ENCODE data around the gene CRIM1.

The CRIM1 gene

GRCh38 chr2:36404318-36404717, 48.7 kb downstream of the CRIM1 start:
- no peak overlapping the region for H3K4me2 ChIP-seq (ENCODE audit: low read depth, low read length)

GRCh38 chr2:36404754-36405153, 49.2 kb downstream of the CRIM1 start:
- H2AFZ ChIP-seq (ENCODE audit: low read length) = no peak overlapping the region
- H3F3A ChIP-seq (ENCODE audit: insufficient read depth, low read length) = no peaks in the 10 kb centered on the region
- H3K4me3 ChIP-seq (ENCODE audit: low read length) = no peak overlapping the region
- no peaks in the 10 kb centered on the region for H3K79me2 ChIP-seq (ENCODE audit: low read length)
- no peaks in the 10 kb centered on the region for H3K27me3 ChIP-seq (replicated peaks; ENCODE audit: insufficient read depth, low read length)
- no peaks in the 10 kb centered on the region for H3K36me3 ChIP-seq (replicated peaks; ENCODE audit: insufficient read depth, low read length)
- no peak overlapping the region for H3K27ac ChIP-seq (ENCODE audit: low read length)
- H3K9ac ChIP-seq (ENCODE audit: low read length) = no peak overlapping the region
- TF ChIP-seq CTCF (IDR thresholded peaks at IDR 0.05; ENCODE audit: low read length) (no peak), EZH2 (optimal IDR thresholded peaks at IDR 0.05; ENCODE audit: low read depth, low read length) (no peak), EZH2phosphoT487 (IDR thresholded peaks at IDR 0.05; ENCODE audit: low read length) (no peak)
- no peaks in the 10 kb centered on the region for H3K9me2 ChIP-seq (replicated peaks; ENCODE audit: insufficient read depth, low read length)
- no peaks in the 10 kb centered on the region for H3K4me1 ChIP-seq (ENCODE audit: low read length)
- H3K4me2 ChIP-seq (ENCODE audit: low read depth, low read length) = no peak overlapping the region
- H4K20me1 ChIP-seq (ENCODE audit: insufficient read depth, low read length) = no peaks in the 10 kb centered on the region
- H3K9me3 ChIP-seq (replicated peaks; ENCODE audit: insufficient read depth, low read length) = no peaks in the 10 kb centered on the region
- no peak for DNase-seq

More at GRCh38 chr2:36404318-36404717, 48.7 kb downstream of the CRIM1 start:
- Histone ChIP-seq H2AFZ (ENCODE audit: low read length) (no peak overlapping the region), H3K27me3 (replicated peaks; ENCODE audit: insufficient read depth, low read length) (no peaks in the 10 kb centered on the region), H3K9ac (ENCODE audit: low read length) (no peak overlapping the region), H3F3A (ENCODE audit: insufficient read depth, low read length) (no peaks in the 10 kb centered on the region), H3K27ac (ENCODE audit: low read length) (no peak overlapping the region), H3K36me3 (replicated peaks; ENCODE audit: insufficient read depth, low read length) (no peaks in the 10 kb centered on the region), H3K9me3 (replicated peaks; ENCODE audit: insufficient read depth, low read length) (no peaks in the 10 kb centered on the region), H3K4me3 (ENCODE audit: low read length) (no peak overlapping the region), H3K4me1 (ENCODE audit: low read length) (no peaks in the 10 kb centered on the region), H3K9me2 (replicated peaks; ENCODE audit: insufficient read depth, low read length) (no peaks in the 10 kb centered on the region), H3K79me2 (ENCODE audit: low read length) (no peaks in the 10 kb centered on the region), H4K20me1 (ENCODE audit: insufficient read depth, low read length) (no peaks in the 10 kb centered on the region)
- DNase-seq = no peak
- no peak for TF ChIP-seq EZH2phosphoT487 (IDR thresholded peaks at IDR 0.05; ENCODE audit: low read length)
- no peak for TF ChIP-seq CTCF (IDR thresholded peaks at IDR 0.05; ENCODE audit: low read length)
- TF ChIP-seq EZH2 (optimal IDR thresholded peaks at IDR 0.05; ENCODE audit: low read depth, low read length) = no peak

GRCh38 chr2:36405183-36405582, 49.6 kb downstream of the CRIM1 start:
- Histone ChIP-seq H3K4me1 (ENCODE audit: low read length) (no peaks in the 10 kb centered on the region), H3K4me2 (ENCODE audit: low read depth, low read length) (no peak overlapping the region), H4K20me1 (ENCODE audit: insufficient read depth, low read length) (no peaks in the 10 kb centered on the region), H2AFZ (ENCODE audit: low read length) (no peak overlapping the region), H3F3A (ENCODE audit: insufficient read depth, low read length) (no peaks in the 10 kb centered on the region), H3K36me3 (replicated peaks; ENCODE audit: insufficient read depth, low read length) (no peaks in the 10 kb centered on the region), H3K27me3 (replicated peaks; ENCODE audit: insufficient read depth, low read length) (no peaks in the 10 kb centered on the region), H3K9me2 (replicated peaks; ENCODE audit: insufficient read depth, low read length) (no peaks in the 10 kb centered on the region), H3K27ac (ENCODE audit: low read length) (no peak overlapping the region), H3K79me2 (ENCODE audit: low read length) (no peaks in the 10 kb centered on the region), H3K4me3 (ENCODE audit: low read length) (no peak overlapping the region), H3K9me3 (replicated peaks; ENCODE audit: insufficient read depth, low read length) (no peaks in the 10 kb centered on the region), H3K9ac (ENCODE audit: low read length) (no peak overlapping the region)
- no peak for DNase-seq
- TF ChIP-seq EZH2phosphoT487 (IDR thresholded peaks at IDR 0.05; ENCODE audit: low read length) (no peak), CTCF (IDR thresholded peaks at IDR 0.05; ENCODE audit: low read length) (no peak)
